ENCODE data around the gene IMPA2. TPM values are rescaled to one million over a fixed set of nuclear protein-coding genes. Genes with fewer than 3 reads are reported as not detected.

IMPA2 gene
- total RNA-seq, 6 experiments from 2014 or later: 32.3 to 51.1 (median 45.7) TPM

GRCh38 chr18:12027480-12027879 is 46.2 kb downstream of the IMPA2 start:
- Histone ChIP-seq H3K4me1 (peaks cover 0 to 14% (median 5%) of the 10 kb centered on the region in 4 donors), H3K36me3 (peaks cover 0 to 24% (median 11%) of the 10 kb centered on the region in 4 donors), H3K27ac (peak overlapping the region in 1 of 3 donors; percentile 74), H3K27me3 (no peaks in the 10 kb centered on the region), H3K4me3 (no peak overlapping the region), H3K9me3 (no peaks in the 10 kb centered on the region)
- WGBS (ENCODE audit: insufficient coverage, low coverage, low lambda C conversion rate, missing lambda C conversion rate): 72% methylated on average over 4 of the region's 4 CpGs
- DNase-seq: no peak
- no peak for TF ChIP-seq CTCF (IDR thresholded peaks at IDR 0.05)
- no peak for TF ChIP-seq POLR2A (IDR thresholded peaks at IDR 0.05)
- no peak for ATAC-seq
- intact Hi-C loops (cut with DNase I): no loop called here

- TF ChIP-seq CTCF (IDR thresholded peaks at IDR 0.05) (no peak), POLR2A (IDR thresholded peaks at IDR 0.05) (no peak)
- intact Hi-C loops (cut with DNase I): no loop called here
- no peak for DNase-seq
- H3K4me3 ChIP-seq: no peak overlapping the region
- H3K27ac ChIP-seq: no peak overlapping the region
- ATAC-seq: no peak
- 70% methylated on average over 9 of the region's 15 CpGs for WGBS (ENCODE audit: insufficient coverage, low coverage, low lambda C conversion rate, missing lambda C conversion rate)
- peaks cover 0 to 24% (median 11%) of the 10 kb centered on the region in 4 donors for H3K36me3 ChIP-seq
- H3K27me3 ChIP-seq: no peaks in the 10 kb centered on the region
- H3K9me3 ChIP-seq: no peaks in the 10 kb centered on the region
- peaks cover 0 to 14% (median 5%) of the 10 kb centered on the region in 4 donors for H3K4me1 ChIP-seq
Measured at GRCh38 chr18:12028040-12028628, 46.8 kb downstream of the IMPA2 start.

GRCh38 chr18:12028674-12029073 is 47.4 kb downstream of the IMPA2 start:
- no peaks in the 10 kb centered on the region for H3K9me3 ChIP-seq
- H3K4me3 ChIP-seq: no peak overlapping the region
- H3K4me1 ChIP-seq: peaks cover 0 to 14% (median 5%) of the 10 kb centered on the region in 4 donors
- ATAC-seq (no peak), DNase-seq (peak in 1 of 3 donors; percentile 17)
- intact Hi-C loops (cut with DNase I): no loop called here
- 92% methylated on average over 6 of the region's 11 CpGs for WGBS (ENCODE audit: insufficient coverage, low coverage, low lambda C conversion rate, missing lambda C conversion rate)
- TF ChIP-seq CTCF (IDR thresholded peaks at IDR 0.05): no peak
- no peak for TF ChIP-seq POLR2A (IDR thresholded peaks at IDR 0.05)
- H3K27me3 ChIP-seq: no peaks in the 10 kb centered on the region
- H3K36me3 ChIP-seq: peaks cover 0 to 24% (median 14%) of the 10 kb centered on the region in 4 donors
- no peak overlapping the region for H3K27ac ChIP-seq

- no peaks in the 10 kb centered on the region for H3K27me3 ChIP-seq
- no peak for TF ChIP-seq POLR2A (IDR thresholded peaks at IDR 0.05)
- no peak for TF ChIP-seq CTCF (IDR thresholded peaks at IDR 0.05)
- intact Hi-C loops (cut with DNase I): loop anchor here (10.0 kb wide), 2 partner anchors 95 to 295 kb away; no protein-coding TSS in a partner anchor
- no peak overlapping the region for H3K27ac ChIP-seq
- H3K9me3 ChIP-seq: no peaks in the 10 kb centered on the region
- peaks cover 0 to 25% (median 14%) of the 10 kb centered on the region in 4 donors for H3K36me3 ChIP-seq
- DNase-seq: peak in 1 of 3 donors; percentile 38
- ATAC-seq: no peak
- 83% methylated on average over 10 of the region's 21 CpGs for WGBS (ENCODE audit: insufficient coverage, low coverage, low lambda C conversion rate, missing lambda C conversion rate)
- peaks cover 0 to 14% (median 5%) of the 10 kb centered on the region in 4 donors for H3K4me1 ChIP-seq
- no peak overlapping the region for H3K4me3 ChIP-seq
Measured at GRCh38 chr18:12029786-12030584, 48.7 kb downstream of the IMPA2 start.

Measured in right lobe of liver (tissue), 6 donors.